ENCODE results near the gene CAP2. TPM values are rescaled to one million over a fixed set of nuclear protein-coding genes. Genes with fewer than 3 reads are reported as not detected.
"Not testable (repeated sequence)": the region's sequence is repeated elsewhere in the genome, so short reads cannot be mapped to it uniquely, and the experiment has no call there.

The CAP2 gene
- total RNA-seq, 1 experiment from 2014 or later, result 11.5 TPM

DNA sequence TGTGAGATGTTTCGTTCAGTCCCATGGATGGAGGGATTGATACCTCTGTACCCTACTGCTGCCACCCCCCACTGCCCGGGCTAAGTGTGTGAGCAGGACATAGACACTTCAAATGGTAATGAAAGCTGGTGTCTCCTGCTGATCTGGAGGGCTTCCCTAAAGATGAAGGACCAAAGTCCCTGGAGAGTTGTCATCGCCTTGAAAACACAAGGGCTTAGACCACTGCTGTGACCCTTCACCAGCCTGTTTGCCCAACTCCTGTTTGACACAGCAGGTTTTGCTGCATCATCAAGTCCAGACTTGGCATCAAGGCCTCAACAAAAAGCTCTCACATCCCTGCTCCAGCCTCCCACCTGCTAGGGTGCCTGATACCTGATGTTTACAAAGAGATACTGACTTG is 148.8 kb downstream of the CAP2 start:
- Mint-ChIP-seq H3K27me3 (ENCODE audit: low read depth) (no peaks in the 10 kb centered on the region), H3K4me3 (no peak overlapping the region), H3K4me1 (peaks cover 8% of the 10 kb centered on the region in 2 experiments), H3K9me3 (no peaks in the 10 kb centered on the region; a peak in 1 of 5 replicates), H3K27ac (no peak overlapping the region), H3K36me3 (ENCODE audit: insufficient read depth in 1 of 3, low read depth in 3 of 3) (peaks cover 11 to 43% (median 33%) of the 10 kb centered on the region in 3 experiments)
- no peak overlapping the region for H2BK12ac ChIP-seq (ENCODE audit: insufficient read length, low read depth, low read length)
- H2AFZ ChIP-seq (ENCODE audit: low read length), result no peak overlapping the region
- no peak overlapping the region for H2BK20ac ChIP-seq (ENCODE audit: low read depth, low read length, poor library complexity, severe bottlenecking)
- no peaks in the 10 kb centered on the region for H3K79me1 ChIP-seq (ENCODE audit: insufficient read depth, low read depth, low read length, poor library complexity, severe bottlenecking)
- H3K9me3 ChIP-seq (ENCODE audit: control insufficient read depth, low read depth, low read length), result no peaks in the 10 kb centered on the region
- no peak overlapping the region for H4K5ac ChIP-seq (ENCODE audit: insufficient read length, low read depth, low read length)
- no peak overlapping the region for H2AK5ac ChIP-seq (ENCODE audit: insufficient read length, low read length)
- no peaks in the 10 kb centered on the region for H3K23me2 ChIP-seq (ENCODE audit: insufficient read length, low read depth, low read length, poor library complexity, severe bottlenecking)
- no peak overlapping the region for H2BK120ac ChIP-seq (ENCODE audit: low read depth, low read length, poor library complexity, severe bottlenecking)
- no peak overlapping the region for H3T11ph ChIP-seq (ENCODE audit: low read length)
- TF ChIP-seq, protein P1, sequence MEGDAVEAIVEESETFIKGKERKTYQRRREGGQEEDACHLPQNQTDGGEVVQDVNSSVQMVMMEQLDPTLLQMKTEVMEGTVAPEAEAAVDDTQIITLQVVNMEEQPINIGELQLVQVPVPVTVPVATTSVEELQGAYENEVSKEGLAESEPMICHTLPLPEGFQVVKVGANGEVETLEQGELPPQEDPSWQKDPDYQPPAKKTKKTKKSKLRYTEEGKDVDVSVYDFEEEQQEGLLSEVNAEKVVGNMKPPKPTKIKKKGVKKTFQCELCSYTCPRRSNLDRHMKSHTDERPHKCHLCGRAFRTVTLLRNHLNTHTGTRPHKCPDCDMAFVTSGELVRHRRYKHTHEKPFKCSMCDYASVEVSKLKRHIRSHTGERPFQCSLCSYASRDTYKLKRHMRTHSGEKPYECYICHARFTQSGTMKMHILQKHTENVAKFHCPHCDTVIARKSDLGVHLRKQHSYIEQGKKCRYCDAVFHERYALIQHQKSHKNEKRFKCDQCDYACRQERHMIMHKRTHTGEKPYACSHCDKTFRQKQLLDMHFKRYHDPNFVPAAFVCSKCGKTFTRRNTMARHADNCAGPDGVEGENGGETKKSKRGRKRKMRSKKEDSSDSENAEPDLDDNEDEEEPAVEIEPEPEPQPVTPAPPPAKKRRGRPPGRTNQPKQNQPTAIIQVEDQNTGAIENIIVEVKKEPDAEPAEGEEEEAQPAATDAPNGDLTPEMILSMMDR (conservative IDR thresholded peaks at IDR 0.05), result no peak
- no peaks in the 10 kb centered on the region for H3K4me1 ChIP-seq (ENCODE audit: insufficient read depth, low read length)
- no peak overlapping the region for H3K27ac ChIP-seq (ENCODE audit: insufficient read length, low read depth, low read length)
- no peaks in the 10 kb centered on the region for H3K79me2 ChIP-seq (ENCODE audit: insufficient read depth, low read length)
- WGBS (ENCODE audit: extremely low coverage, insufficient read length, low lambda C conversion rate), result no CpG with 5 or more reads among the region's 3 CpGs
- H4K91ac ChIP-seq (ENCODE audit: insufficient read length, low read depth, low read length), result no peak overlapping the region
- no peak overlapping the region for H3K18ac ChIP-seq (ENCODE audit: insufficient read length, low read depth, low read length)
- no peak overlapping the region for H3K14ac ChIP-seq (ENCODE audit: insufficient read depth, low read length)
- H3K4ac ChIP-seq (ENCODE audit: low read depth, low read length), result no peak overlapping the region
- DNase-seq, result no peak
- H2BK5ac ChIP-seq (ENCODE audit: insufficient read length, low read length), result no peak overlapping the region
- H4K20me1 ChIP-seq (ENCODE audit: control insufficient read depth, insufficient read depth, insufficient read length), result no peaks in the 10 kb centered on the region
- H3K4me2 ChIP-seq (ENCODE audit: insufficient read depth, insufficient read length, low read length), result no peak overlapping the region
- no peak overlapping the region for H3K56ac ChIP-seq (ENCODE audit: insufficient read length, low read depth, low read length)
- H4K8ac ChIP-seq (replicated peaks; ENCODE audit: insufficient read length, low read depth, low read length), result no peak overlapping the region
- H3K27me3 ChIP-seq (ENCODE audit: insufficient read depth, low read length), result no peaks in the 10 kb centered on the region
- no peak overlapping the region for H3K23ac ChIP-seq (ENCODE audit: insufficient read length, low read depth, low read length)
- H2BK15ac ChIP-seq (ENCODE audit: low read depth, low read length), result no peak overlapping the region
- H3K9ac ChIP-seq (ENCODE audit: extremely low read depth, insufficient read length, low read length), result no peak overlapping the region

DNA sequence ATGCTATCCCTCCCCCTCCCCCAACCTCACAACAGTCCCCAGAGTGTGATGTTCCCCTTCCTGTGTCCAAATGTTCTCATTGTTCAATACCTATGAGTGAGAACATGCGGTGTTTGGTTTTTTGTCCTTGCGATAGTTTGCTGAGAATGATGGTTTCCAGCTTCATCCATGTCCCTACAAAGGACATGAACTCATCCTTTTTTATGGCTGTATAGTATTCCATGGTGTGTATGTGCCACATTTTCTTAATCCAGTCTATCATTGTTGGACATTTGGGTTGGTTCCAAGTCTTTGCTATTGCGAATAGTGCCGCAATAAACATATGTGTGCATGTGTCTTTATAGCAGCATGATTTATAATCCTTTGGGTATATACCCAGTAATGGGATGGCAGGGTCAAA is 152.3 kb downstream of the CAP2 start:
- not testable (repeated sequence) for H3T11ph ChIP-seq (ENCODE audit: low read length); H2BK12ac ChIP-seq (ENCODE audit: insufficient read length, low read depth, low read length); H3K4me2 ChIP-seq (ENCODE audit: insufficient read depth, insufficient read length, low read length); H4K5ac ChIP-seq (ENCODE audit: insufficient read length, low read depth, low read length); H2BK15ac ChIP-seq (ENCODE audit: low read depth, low read length); H3K4me1 ChIP-seq (ENCODE audit: insufficient read depth, low read length); H3K4ac ChIP-seq (ENCODE audit: low read depth, low read length); H3K4me3 Mint-ChIP-seq; H2BK5ac ChIP-seq (ENCODE audit: insufficient read length, low read length); H4K8ac ChIP-seq (replicated peaks; ENCODE audit: insufficient read length, low read depth, low read length); H3K27ac Mint-ChIP-seq; H4K91ac ChIP-seq (ENCODE audit: insufficient read length, low read depth, low read length); H3K9me3 ChIP-seq (ENCODE audit: control insufficient read depth, low read depth, low read length); H3K23ac ChIP-seq (ENCODE audit: insufficient read length, low read depth, low read length); H2AK5ac ChIP-seq (ENCODE audit: insufficient read length, low read length); H3K79me1 ChIP-seq (ENCODE audit: insufficient read depth, low read depth, low read length, poor library complexity, severe bottlenecking); H3K9me3 Mint-ChIP-seq; H3K18ac ChIP-seq (ENCODE audit: insufficient read length, low read depth, low read length); H2BK120ac ChIP-seq (ENCODE audit: low read depth, low read length, poor library complexity, severe bottlenecking); H3K27ac ChIP-seq (ENCODE audit: insufficient read length, low read depth, low read length); H2BK20ac ChIP-seq (ENCODE audit: low read depth, low read length, poor library complexity, severe bottlenecking); H3K56ac ChIP-seq (ENCODE audit: insufficient read length, low read depth, low read length); H3K27me3 ChIP-seq (ENCODE audit: insufficient read depth, low read length); DNase-seq; H3K9ac ChIP-seq (ENCODE audit: extremely low read depth, insufficient read length, low read length); H4K20me1 ChIP-seq (ENCODE audit: control insufficient read depth, insufficient read depth, insufficient read length); H3K4me1 Mint-ChIP-seq; H2AFZ ChIP-seq (ENCODE audit: low read length); H3K23me2 ChIP-seq (ENCODE audit: insufficient read length, low read depth, low read length, poor library complexity, severe bottlenecking); H3K79me2 ChIP-seq (ENCODE audit: insufficient read depth, low read length); H3K14ac ChIP-seq (ENCODE audit: insufficient read depth, low read length); H3K27me3 Mint-ChIP-seq (ENCODE audit: low read depth)
- peaks cover 10 to 40% (median 30%) of the 10 kb centered on the region in 3 experiments for H3K36me3 Mint-ChIP-seq (ENCODE audit: insufficient read depth in 1 of 3, low read depth in 3 of 3)
- no CpG with 5 or more reads among the region's 4 CpGs for WGBS (ENCODE audit: extremely low coverage, insufficient read length, low lambda C conversion rate)
